GM12891 (cell line): Measurements from ENCODE around the gene ATXN1.

Experiments used
- POLR2A ChIP-seq: IDR thresholded peaks from 2 replicates; pipeline ENCODE4 v1.6.1; 2011; ENCODE audit warnings: low read depth, low read length, control low read depth
- POLR2AphosphoS5 ChIP-seq: IDR thresholded peaks from 2 replicates; pipeline ENCODE4 v1.6.1; 2011; ENCODE audit warnings: low read depth, low read length, control low read depth
- POU2F2 ChIP-seq: IDR thresholded peaks from 2 replicates; pipeline ENCODE4 v1.6.1; 2011; ENCODE audit warnings: low read depth, mild to moderate bottlenecking, control low read depth, low read length, moderate library complexity

DNA sequence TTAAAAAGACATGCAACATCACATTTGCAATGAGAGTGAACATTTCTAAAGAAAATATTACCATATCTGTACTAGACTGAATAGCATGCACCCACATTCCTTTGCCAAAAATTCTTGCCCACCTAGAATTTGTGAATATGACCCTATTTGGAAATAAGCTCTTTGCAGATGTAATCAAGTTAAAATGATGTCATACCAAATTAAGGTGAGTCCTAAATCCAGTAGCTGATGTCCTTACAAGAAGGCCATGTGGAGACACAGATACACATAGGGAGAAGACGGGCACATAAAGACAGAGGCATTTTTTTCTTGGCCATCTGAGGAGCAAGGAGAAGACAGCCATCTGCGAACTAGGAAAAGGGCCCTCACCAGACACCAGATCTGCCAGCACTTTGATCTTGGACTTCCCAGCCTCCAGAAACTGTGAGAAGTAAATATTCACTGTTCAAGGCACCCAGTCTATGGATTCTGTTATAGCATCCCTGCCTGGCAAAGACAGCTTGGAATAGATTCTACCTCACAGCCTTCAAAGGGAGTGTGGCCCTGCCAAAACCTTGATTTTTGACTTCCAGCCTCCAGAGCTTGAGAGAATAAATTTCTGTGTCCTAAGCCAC, 22.8 kb upstream of the ATXN1 start:
- no peak for TF ChIP-seq POLR2AphosphoS5
- TF ChIP-seq POLR2A, result no peak
- TF ChIP-seq POU2F2, result no peak
